ENCODE data around the gene ACOX3.
"Not testable (repeated sequence)": the region's sequence is repeated elsewhere in the genome, so short reads cannot be mapped to it uniquely, and the experiment has no call there.

Gene ACOX3

GRCh38 chr4:8352368-8353157 lies 88.0 kb downstream of the ACOX3 start:
- DNase-seq (ENCODE audit: low read depth) = no peak
- TF ChIP-seq, protein P1, sequence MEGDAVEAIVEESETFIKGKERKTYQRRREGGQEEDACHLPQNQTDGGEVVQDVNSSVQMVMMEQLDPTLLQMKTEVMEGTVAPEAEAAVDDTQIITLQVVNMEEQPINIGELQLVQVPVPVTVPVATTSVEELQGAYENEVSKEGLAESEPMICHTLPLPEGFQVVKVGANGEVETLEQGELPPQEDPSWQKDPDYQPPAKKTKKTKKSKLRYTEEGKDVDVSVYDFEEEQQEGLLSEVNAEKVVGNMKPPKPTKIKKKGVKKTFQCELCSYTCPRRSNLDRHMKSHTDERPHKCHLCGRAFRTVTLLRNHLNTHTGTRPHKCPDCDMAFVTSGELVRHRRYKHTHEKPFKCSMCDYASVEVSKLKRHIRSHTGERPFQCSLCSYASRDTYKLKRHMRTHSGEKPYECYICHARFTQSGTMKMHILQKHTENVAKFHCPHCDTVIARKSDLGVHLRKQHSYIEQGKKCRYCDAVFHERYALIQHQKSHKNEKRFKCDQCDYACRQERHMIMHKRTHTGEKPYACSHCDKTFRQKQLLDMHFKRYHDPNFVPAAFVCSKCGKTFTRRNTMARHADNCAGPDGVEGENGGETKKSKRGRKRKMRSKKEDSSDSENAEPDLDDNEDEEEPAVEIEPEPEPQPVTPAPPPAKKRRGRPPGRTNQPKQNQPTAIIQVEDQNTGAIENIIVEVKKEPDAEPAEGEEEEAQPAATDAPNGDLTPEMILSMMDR (IDR thresholded peaks at IDR 0.05; ENCODE audit: control insufficient read depth, insufficient read depth, low read depth, low read length, missing control alignments) = no peak

GRCh38 chr4:8351931-8352367 lies 88.6 kb downstream of the ACOX3 start:
- DNase-seq (ENCODE audit: low read depth) = no peak
- H3K4me3 ChIP-seq (ENCODE audit: control insufficient read depth, low read depth, low read length) = no peak overlapping the region
- TF ChIP-seq, protein P1 (IDR thresholded peaks at IDR 0.05; ENCODE audit: control insufficient read depth, insufficient read depth, low read depth, low read length, missing control alignments) = no peak

More at GRCh38 chr4:8352368-8353157, 88.0 kb downstream of the ACOX3 start:
- H3K4me3 ChIP-seq (ENCODE audit: control insufficient read depth, low read depth, low read length) = no peak overlapping the region

DNA sequence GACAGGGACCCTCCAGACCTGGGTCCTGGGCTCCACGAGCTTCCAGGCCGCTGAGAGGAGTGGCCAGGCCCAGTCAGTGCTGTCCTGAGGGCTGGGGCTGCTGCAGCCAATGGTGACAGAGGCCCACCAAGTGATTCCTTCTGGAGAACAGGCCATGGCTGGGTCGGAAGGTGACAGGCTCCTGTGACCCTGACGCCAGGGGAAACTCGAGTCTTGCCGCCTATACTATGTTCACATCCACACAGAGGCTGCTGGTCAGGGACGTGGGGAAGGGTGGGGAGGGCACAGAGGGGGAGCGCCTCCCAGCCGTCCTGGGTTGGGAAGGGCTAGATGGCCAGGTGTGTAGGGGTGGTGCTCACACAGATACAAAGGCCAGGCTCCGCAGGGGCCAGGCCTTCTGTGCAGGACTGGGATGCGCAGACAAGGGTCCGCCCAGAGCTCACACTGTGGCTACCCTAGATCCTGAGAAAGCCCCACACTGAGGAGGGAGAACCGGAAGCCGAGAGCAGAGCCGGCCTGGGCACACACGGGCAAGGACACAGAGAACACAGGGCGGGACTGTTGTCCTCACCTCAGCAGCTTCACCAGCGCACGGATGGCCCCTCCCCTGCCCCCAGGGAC lies 89.6 kb downstream of the ACOX3 start:
- TF ChIP-seq, protein P1 (IDR thresholded peaks at IDR 0.05; ENCODE audit: control insufficient read depth, insufficient read depth, low read depth, low read length, missing control alignments) = no peak
- DNase-seq (ENCODE audit: low read depth) = no peak
- H3K4me3 ChIP-seq (ENCODE audit: control insufficient read depth, low read depth, low read length) = no peak overlapping the region

DNA sequence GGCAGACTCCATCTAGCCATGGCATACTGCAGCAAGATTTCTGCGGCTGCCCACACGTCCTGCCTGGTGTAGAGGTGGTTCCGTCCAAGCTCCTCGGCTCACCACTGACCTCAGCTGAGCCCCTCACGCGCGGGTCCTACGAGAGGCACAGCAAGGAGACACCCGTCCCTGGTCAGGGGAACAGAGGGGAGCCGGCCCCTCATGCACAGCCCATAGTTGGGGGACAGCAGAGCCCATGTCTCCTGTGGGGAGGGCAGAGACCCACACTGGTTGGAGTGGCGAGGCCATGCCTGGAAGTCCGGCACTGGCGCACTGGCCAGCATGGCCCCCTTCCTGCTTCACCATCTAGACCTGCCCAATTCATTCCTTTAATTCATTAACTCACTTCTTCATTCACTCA lies 90.2 kb downstream of the ACOX3 start:
- no peak overlapping the region for H3K4me3 ChIP-seq (ENCODE audit: control insufficient read depth, low read depth, low read length)
- DNase-seq (ENCODE audit: low read depth) = no peak
- TF ChIP-seq, protein P1 (IDR thresholded peaks at IDR 0.05; ENCODE audit: control insufficient read depth, insufficient read depth, low read depth, low read length, missing control alignments) = no peak

DNA sequence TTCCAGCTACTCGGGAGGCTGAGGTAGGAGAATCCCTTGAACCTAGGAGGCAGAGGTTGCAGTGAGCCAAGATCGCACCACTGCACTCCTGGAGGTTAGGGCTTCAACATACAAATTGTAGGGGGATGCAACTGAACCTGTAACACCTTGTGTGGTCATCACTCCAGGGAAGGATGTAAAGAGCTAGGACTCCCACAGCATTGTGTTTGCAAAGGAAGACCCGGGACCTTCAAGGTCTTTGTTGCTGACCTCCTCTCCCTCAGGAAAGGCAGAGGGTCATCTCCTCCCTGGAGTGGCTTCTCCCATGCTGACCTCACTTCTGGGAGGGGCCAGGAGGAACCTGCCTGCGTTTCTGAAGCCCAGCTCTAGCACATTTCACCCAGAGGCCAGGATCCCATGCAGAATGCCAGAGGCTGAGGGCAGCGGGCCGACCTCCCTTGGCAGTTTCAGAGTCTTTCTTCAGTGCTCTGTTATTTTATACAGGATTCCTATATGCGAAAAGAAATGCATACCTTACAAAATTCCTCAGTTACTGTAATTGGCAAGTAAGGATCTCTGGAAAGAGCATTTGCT lies 90.8 kb downstream of the ACOX3 start:
- H3K4me3 ChIP-seq (ENCODE audit: control insufficient read depth, low read depth, low read length) = no peak overlapping the region
- no peak for DNase-seq (ENCODE audit: low read depth)
- TF ChIP-seq, protein P1 (IDR thresholded peaks at IDR 0.05; ENCODE audit: control insufficient read depth, insufficient read depth, low read depth, low read length, missing control alignments) = no peak

DNA sequence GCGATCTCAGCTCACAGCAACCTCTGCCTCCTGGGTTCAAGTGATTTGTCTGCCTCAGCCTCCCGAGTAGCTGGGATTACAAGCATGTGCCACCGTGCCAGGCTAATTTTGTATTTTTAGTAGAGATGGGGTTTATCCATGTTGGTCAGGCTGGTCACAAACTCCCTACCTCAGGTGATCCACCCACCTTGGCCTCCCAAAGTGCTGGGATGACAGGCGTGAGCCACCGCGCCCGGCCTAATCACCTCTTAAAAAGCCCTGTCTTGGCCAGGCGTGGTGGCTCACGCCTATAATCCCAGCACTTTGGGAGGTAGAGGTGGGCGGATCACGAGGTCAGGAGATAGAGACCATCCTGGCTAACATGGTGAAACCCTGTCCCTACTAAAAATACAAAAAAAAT lies 91.3 kb downstream of the ACOX3 start:
- H3K4me3 ChIP-seq (ENCODE audit: control insufficient read depth, low read depth, low read length); DNase-seq (ENCODE audit: low read depth): not testable (repeated sequence)

GRCh38 chr4:8348071-8348470 lies 92.5 kb downstream of the ACOX3 start:
- DNase-seq (ENCODE audit: low read depth) = no peak
- TF ChIP-seq, protein P1 (IDR thresholded peaks at IDR 0.05; ENCODE audit: control insufficient read depth, insufficient read depth, low read depth, low read length, missing control alignments) = no peak
- no peak overlapping the region for H3K4me3 ChIP-seq (ENCODE audit: control insufficient read depth, low read depth, low read length)

All from AG09309 (cell line).